HG03135 (cell line): ENCODE results near the gene FANCG.

Experiments used
- ATAC-seq: cut with Tn5 transposase; IDR thresholded peaks from one replicate; pipeline ENCODE4 v1.9.1; 2021; ENCODE audit warnings: mild to moderate bottlenecking, moderate library complexity; ENCODE audit not compliant: unreplicated experiment

The FANCG gene

DNA sequence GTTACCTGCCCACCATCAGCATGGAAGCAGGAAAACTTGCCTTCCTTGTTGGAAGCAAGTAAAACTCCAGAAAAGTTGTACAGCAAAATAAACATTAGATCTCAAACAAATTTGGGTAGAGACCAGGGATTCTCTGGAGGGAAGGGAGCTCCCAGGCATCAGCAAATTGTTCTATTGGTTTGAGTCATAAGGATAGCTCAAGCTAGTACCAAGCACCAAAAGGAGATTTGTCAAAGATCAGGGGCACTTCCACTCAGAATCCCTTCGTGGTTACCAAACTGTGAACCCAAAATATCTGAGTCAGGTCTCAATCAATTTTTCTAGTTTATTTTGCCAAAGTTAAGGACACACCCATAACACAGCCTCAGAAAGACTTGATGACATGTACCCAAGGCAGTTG, 52.4 kb downstream of the FANCG start:
- ATAC-seq, result no peak

DNA sequence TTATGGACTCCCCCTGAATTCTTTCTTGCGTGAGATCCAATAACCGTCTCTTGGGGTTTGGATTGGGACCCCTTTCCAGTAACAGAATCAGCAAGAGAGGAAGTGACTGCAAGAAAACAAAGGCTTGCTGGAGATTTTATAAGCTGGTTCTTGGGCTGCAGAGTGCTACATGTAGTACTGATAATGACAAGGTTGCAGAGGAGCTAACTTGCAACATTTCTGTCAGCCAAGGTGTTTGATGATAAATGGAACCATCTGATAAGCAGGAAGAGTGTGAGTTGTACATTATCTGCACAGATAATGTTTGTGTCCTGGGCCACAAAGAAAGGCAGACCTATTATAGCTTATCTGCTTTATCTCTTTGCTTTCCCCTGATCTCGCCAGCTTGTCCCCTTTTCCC, 53.1 kb downstream of the FANCG start:
- ATAC-seq, result no peak
